Stimulated activated naive CD4-positive, alpha-beta T cell treated with Interleukin-2 at 50 U/mL for 16 hours (primary cell): ENCODE results near the gene PIH1D1.
A peak's percentile ranks its signal among the peaks of the same experiment; 100 is the strongest.
"Not testable (repeated sequence)": the region's sequence is repeated elsewhere in the genome, so short reads cannot be mapped to it uniquely, and the experiment has no call there.

Experiments
- DNase-seq: peaks from one replicate; lab custom pipeline; 2025; lab: John Stamatoyannopoulos, UW

The PIH1D1 gene

DNA sequence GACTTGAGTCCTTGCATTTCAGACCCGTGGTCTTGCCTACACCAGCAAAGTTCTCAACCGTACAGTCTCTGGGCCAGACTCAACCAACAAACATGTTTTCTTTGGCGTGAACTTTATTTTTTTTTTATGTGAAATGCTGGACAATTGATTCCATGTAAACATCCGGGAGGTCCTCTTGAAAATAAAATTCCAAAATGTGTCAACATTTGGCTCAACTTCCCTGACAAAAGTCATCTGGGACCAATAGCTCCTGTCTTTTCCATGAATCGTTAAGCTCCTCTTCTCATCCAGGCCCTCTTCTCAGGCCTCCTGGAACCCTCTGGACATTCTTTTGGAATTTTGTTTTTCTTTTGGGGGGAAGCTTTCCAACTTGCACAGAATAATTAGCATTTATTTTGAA is 4.2 kb upstream of the PIH1D1 start:
- DNase-seq: no peak

DNA sequence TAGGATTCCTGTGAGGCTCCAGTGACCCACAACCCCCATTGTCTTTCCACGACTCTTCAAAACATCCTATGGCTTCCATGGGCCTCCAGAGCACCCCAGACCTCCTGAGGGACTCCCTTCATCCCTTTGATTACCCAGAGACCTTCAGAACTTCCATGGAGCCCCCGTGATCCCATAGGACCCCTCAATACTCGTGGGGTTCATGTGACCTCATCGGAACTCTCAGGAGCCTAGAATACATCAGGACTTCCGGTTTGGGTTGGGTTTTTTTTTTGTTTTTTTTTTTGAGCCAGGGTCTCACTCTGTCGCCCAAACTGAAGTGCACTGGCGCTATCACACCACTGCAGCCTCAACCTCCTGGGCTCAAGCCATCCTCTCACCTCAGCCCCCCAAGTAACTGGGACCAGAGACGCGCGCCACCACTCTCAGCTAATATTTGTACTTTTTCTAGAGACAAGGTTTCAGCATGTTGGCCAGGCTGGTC is 2.2 kb upstream of the PIH1D1 start:
- DNase-seq: no peak

DNA sequence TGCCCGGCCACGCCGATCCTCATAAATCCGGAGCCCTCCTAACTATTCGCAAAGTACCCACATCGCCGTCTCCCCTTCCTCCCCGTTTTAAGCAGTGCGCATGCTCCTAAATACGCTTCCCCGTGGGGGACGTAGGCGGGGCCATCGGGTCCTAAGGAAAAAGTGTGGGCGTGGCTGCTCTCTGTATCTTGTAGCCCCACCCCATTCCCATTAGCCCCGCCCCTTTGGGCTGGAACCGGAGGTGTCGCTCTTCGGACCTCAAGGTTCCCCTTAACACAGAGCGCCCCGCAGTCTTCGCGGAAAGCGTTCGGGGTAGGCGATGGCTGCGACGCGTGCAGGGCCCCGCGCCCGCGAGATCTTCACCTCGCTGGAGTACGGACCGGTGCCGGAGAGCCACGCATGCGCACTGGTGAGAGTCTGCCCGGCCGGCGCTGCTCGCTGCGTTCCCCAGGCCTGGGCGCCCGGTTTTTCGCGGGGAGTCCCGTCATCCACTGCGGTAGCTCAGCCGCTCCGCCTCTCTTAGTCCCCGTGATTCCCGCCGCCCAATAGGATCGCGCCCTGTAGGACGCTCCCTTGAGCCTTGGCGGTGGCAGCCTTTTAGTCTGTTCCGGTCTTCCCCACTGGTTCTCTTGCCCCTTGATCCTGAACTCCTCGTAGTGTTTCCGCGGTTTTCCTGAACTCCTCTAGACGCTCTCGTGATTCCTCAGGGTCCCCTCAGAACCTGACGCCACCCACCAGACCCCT is 1.6 kb upstream of the PIH1D1 start, which contains the start of gene ALDH16A1:
Gene ALDH16A1, plus strand, starts transcription at position 213 of the 744 bp plus-strand sequence. Its CDS starts 107 bp downstream, at position 320.
- DNase-seq: peak; percentile 98

DNA sequence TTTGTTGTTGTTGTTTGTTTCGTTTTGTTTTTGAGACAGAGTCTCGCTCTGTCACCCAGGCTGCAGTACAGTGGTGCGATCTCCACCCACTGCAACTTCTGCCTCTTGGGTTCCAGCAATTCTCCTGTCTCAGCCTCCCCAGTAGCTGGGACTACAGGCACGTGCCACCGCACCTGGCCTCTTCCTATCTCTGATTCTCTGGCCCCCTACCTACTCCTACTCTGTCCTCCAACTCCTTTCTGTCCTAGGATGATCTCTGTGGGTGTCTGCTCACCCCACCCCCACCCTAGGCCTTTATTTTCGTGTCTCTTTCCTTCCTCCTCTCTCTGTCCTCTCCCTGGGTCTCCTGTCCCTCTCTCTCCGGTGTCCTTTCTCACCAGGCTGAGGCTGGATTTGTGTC is 1.2 kb downstream of the PIH1D1 start:
- no peak for DNase-seq

DNA sequence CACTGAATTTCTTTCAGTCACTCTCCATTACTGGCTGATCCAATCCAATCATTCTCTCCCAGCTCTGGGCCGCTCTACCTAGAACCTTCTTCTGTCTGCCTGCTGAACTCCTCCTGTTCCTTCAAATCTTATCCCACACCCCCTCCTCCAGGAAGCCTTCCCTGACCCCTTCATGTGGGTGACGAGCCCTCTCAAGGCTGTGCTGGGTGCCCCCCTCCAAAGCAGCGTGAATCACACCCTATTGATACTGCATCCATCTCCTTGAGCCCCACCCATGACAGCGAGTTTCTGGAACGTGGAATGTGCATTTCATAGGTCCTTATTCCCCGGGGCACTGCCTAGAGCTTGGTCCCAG is 3.2 kb downstream of the PIH1D1 start:
- DNase-seq: no peak

DNA sequence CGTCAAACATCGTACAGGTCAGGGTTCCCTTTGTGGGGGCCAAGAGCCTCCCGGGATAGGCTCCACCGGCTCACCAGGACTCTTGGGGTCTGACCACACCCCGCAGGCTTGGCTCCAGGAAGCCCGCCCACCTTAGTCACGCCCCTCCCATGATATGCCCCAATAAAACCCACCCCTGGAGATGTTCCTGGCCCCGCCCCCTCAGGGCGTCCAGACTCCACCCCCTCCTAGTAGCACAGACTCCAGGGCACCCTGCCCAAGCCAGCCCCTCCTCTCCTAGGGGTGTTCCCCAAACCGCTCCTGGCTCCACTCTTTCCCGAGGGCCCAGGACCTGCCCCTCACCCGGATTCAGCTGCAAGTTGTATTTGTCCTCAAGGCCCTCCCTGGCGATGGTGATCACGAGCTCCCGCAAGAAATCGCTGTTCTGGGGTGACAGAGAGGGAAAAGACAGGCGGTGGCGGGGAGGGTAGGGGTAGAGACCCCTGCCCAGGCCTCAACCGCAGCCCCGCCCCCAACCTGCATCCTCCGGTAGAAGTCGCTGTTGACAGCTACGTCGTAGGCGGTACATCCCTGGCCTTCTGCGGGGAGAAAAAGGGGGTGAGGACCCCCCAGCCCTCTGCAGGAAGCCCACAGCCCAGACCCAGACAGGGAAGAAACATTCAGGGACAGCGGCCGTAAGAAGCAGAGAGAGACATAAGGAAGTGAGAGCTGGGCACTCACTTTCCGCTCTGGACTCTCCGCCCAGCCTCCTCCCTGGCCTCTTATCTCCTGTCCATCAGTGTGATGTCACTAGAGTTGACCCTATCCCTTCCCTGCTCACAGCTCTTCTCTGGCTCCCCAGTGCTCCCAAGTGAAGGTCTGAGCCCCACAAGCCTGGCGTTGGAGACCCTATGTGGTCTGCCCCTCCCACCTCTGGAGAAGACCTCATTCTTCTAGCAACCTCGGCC is 3.9 kb downstream of the PIH1D1 start:
- no peak for DNase-seq

DNA sequence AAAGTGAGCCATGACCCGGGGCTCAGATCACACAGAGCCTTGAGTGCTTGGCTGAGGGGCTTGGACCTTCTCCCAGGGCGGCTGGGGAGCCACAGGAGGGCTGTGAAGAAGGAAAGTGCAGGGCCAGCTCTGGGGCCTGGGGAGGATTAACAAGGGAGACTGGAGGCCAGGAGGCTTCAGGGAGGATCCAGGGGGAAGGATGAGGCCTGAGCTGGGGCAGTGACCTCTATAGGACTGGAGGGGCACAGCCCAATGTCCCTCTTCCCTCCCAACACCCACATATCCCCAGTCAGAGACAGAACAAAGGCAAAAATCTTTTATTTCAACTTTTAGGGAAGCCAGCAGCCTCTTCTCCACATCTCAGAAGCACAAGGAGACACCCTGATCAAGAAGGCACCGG is 5.6 kb downstream of the PIH1D1 start:
- no peak for DNase-seq

DNA sequence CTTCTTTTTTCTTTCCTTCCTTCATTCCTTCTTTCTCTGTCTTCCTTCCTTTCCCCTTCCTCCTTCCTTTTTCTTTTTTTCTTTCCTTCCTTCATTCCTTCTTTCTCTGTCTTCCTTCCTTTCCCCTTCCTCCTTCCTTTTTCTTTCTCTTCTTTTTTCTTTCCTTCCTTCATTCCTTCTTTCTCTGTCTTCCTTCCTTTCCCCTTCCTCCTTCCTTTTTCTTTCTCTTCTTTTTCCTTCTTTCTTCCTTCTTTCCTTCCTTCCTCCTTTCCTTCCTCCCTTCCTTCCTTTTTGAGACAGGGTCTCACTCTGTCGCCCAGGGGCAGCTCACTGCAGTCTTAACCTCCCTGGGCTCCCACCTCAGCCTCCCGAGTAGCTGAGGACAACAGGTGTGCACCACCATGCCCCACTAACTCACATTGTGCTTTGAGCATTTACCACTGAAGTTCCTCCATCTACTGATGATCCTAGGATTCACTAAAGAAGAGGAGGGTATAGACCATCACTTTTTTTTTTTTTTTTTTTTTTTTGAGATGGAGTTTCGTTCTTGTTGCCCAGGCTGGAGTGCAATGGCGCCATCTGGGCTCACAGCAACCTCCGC is 7.4 kb downstream of the PIH1D1 start:
- DNase-seq: not testable (repeated sequence)

DNA sequence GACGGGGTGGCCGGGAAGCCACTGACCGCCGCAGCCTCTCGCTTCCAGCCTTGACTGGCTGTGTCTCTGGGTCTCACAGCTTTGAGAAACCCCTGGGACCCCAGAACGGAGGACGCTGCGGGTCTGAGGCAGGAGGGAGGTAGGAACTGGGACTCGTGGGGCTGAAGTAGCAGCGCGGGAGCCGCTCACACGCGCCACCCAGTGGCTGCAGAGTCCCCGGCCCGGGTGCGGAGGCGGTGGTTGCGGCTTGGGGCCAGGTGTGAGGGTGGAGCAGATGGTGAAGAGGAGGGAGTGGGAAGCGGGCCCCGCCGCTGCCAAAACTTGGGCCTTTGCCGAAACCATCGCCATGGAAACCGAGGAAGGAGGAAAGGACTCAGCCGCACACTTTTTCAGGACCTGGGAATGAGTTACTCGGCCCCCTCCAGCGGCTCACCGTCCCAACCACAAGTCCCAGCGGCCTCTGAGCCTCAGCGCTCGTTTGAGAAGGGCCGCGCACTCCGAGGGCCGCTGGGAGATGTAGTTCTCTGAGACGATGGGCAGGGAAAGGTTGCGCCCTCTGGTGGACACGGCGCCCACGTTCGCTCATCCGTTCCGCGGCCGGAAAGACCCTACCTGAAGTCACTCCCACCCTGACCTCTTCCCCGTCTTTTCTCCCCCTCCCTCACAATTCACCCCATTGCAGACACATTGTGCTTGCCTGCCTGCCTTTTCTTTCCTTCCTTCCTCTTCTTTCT is 8.1 kb downstream of the PIH1D1 start:
- DNase-seq: peak; percentile 93

DNA sequence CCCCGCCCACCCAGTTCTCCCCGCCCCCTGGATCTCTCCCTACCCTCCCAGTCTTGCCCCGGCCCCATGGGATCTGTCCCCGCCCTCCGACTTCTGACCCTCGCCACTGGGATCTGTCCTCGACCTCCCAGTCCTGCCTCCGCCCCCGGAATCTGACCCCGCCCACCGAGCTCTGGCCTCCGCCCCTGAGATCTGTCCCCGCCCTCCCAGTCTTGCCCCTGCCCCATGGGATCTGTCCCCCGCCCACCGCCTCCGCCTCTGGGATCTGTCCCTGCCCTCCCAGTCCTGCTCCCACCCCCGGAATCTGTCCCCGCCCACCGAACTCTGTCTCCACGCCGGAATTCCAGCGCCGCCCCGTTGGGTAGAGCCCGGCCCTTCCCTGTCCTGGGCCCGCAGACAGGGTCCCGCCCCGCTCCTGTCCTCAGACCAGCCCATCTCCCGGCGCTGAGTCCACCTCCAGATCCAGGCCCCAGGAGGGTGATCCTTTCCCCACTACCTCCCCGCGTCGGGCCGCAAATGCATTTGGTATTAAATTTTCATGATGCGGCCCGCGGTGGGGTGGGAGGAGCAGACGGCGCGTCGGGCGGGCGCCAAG is 8.7 kb downstream of the PIH1D1 start:
- peak; percentile 49 for DNase-seq

DNA sequence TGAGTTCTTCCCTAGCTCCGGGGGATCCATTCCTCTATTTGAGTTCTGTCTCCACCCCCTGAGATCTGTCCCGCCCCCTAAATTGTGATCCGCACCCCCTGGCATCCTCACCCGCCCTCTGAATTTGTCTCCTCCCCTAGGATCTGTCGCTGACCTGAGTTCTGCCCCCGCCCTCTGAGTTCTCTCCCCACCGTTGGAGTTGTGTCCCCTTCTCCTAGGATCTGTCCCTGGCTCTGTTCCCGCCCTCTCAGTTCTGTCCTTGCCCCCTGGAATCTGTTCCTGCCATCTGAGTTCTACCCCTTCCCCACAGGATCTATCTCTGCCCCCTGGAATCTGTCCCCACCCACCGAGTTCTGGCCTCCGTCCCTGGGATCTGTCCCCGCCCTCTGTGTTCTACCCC is 9.3 kb downstream of the PIH1D1 start:
- DNase-seq: peak; percentile 7

DNA sequence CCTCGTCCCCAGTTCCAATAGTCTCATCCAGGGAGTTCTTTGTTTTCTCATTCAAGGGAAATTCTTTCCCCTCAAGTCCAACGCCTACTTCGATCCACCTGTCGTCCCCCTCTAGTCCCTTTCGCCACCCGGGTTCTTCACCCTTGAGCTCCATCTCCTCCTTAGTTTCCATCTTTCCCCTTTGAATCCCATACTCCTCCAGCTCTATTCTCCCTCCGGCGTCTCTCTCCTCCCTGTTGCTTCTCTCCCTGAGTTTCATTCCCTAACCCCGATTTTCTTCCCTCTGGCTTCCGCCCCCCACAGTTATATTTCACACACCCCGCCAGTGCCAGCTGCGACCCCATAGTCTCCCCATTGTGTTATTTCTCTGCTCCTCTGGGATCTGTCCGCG is 9.7 kb downstream of the PIH1D1 start:
- DNase-seq: no peak

DNA sequence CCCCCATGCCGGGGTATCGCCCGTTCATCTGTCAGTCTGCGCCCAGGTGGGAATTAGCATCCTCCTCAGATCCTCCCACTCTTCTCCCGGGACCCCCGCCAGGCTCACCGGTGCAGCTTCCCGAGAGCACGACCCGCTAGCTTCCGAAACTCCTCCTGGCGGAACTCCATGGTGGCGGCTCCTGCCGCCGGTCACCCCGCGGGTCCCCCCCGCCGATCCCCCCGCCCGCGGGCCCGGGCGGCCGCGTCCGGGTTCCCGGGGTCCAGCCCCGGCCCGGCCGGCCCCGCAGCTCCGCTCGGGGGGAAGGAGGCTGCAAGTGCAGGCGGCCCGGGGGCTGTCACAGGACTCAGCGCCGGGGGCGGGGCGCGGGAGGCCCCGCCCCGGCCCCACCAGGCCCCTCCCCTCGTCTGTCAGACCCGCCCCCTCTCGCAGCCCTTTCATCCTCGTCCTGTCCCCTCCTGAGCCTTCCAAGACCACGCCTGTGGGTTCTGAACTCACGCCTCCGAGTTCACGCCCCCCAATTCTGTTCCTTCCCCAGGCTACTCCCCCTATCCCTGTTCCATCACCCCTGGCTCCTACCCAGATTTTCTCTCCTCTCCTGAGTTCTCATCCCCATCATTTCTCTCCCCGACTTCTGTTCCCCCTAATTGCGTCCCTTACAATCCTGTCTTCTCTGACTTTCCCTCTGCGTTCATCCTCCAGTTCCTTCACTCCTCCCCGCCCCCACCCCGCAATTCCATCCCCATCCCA is 10.2 kb downstream of the PIH1D1 start, which contains the start of gene SLC17A7:
Gene SLC17A7, minus strand, starts transcription at position 318 of the 750 bp plus-strand sequence. Its CDS starts 148 bp downstream, at position 170.
- DNase-seq: peak; percentile 11

DNA sequence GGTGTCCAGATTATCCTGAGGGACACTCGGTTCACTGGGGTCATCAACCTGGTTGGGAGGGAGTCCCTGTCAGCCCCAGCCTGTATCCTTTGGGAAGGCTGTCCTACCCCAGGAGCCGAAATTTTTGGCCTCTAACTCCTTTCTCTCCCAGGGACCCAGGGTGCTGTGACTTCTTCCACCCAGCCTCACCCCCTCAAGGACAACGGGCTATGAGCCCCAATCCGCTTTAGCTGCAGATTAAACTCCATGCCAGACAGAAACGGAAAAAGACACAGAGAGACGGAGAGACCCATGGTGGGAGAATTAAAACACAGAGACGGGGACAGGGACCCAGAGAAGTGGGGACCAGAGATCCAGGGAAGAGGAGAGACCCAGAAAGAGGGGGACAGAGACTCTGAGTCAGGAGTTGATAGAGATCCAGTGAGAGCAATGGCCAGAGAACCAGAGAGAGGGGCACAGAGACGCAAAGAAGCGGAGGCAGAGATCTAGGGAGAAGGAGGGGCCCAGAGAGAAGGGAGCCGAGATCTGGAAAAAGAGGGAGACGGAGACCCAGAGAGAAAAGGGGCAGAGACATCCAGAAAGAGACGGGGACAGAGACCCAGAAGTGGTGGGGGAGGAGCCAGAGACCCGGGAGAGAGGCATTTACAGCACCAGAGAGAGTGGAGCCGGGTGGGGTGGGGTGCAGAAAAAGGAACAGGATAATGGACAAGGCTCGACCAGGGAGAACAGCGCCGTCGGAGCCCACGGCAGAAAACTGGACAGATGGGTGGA is 11.0 kb downstream of the PIH1D1 start:
- DNase-seq: no peak

DNA sequence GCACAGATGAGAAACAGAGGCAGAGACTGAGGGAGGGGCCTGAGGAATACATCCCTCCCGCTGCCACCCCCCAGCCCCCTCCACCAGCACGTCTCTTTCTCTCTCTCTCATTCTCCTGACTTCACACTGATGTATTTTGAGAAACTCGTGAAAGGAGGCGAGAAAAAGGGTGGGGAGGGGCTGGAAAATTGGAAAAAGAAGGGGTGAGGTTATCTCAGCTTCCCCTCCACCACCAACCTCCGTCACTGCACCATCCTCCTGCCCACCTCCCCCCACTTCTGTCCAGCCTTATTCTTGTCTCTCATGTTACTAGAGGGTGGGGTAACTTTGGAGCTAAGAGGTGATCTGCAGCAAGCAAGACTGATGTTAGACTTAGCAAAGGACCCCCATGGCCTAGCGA is 11.8 kb downstream of the PIH1D1 start:
- DNase-seq: no peak

DNA sequence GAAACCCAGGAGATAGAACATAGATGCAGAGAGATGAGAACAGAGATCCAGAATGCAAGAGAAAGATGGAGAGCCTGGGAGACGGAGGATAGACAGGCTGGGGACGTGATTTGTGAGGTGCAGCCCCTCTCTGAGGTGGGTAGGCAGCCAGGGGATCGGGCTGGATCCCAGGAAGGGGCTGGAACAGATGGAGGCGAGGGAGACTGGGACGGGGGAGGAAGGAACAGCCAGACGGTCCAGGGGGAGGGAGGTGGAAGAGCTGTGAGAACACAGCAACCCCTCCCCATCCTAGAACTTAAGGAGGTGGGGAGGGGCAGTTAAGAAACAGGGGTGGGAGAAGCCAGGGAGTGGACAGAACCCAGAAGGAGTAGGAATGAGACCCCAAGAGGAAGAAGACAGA is 13.4 kb downstream of the PIH1D1 start:
- DNase-seq: no peak

DNA sequence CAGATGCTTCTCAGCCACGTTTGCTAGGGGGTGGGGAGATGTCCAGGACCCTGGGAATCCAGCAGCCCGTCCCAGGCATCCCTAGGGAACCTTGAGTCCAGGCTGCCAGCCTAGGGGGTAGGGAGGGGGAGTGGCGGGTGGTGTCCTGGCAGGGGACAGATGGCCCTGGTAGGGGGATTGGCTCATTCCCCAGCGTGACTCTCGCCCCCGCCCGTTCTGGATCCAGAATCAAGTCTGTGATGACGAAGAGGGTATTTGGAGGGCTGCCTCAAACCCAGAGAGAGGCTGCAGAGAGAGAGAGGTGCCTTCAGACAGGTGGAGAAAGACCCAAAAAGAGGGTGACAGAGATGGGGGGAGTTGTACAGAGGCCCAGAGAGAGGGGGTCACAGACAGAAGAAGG is 14.4 kb downstream of the PIH1D1 start:
- no peak for DNase-seq

DNA sequence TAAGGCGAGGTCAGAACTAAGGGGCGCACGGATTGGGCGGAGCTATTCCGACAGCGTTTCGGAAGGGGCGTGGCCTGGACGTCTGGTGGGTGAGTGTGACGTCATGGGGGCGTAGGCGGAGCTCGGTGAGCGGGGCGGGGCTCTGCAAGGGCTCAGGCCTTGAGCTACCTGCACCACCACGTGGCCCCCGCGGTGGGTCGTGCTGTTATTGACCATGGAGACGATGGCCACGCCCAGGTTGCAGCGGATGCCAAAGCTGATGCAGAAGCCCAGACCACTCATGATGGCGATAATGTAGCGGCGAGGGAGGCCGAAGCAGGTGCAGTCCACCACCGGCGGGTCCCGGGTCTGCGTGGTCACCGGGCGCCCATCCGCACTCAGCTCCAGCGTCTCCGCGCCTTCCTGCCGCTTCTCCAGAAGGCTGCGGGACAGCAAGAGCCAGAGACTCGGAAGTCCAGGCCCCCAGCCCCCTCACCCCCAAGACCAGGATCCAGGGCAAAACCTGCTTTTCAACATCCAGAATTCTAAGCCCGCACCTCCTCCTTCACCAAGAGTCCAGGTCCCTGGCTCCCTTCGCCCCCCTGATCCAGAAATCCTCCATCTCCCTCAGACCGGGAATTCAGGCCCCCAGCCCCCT is 15.1 kb downstream of the PIH1D1 start:
- peak; percentile 47 for DNase-seq

DNA sequence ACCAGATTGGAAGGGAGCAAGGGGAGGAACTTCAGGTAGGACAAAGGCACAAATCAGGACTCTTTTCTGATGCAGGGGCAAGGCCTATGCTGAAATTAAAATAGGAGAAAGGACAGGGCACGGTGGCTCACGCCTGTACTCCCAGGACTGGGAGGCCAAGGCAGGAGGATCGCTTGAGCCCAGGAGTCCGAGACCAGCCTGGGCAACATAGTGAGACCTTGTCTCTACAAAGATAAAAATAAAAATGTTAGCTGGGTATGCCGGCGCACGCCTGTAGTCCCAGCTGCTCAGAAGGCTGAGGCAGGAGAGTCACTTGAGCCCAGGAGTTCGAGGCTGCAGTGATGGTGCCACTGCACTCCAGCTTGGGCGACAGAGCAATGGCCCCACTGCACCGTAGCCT is 15.9 kb downstream of the PIH1D1 start:
- no peak for DNase-seq
